Smooth muscle cell (in vitro differentiated cells): ENCODE results near the gene RBM33. TPM values are rescaled to one million over a fixed set of nuclear protein-coding genes. Genes with fewer than 3 reads are reported as not detected.

ENCODE experiments used
- DNase-seq: peaks from one replicate; lab custom pipeline; 2025; ENCODE audit not compliant: unreplicated experiment; lab: John Stamatoyannopoulos, UW
- H2AFZ ChIP-seq: fragments of 200-600 bp; sonication (generic); 2 replicates; pipeline ENCODE4 v1.6.0; 2016; ENCODE audit warnings: antibody characterized with exemption, low read depth, mild to moderate bottlenecking
- H3F3A ChIP-seq: fragments of 200-600 bp; sonication (generic); 2 replicates; pipeline ENCODE4 v1.6.0; 2017; ENCODE audit warnings: antibody characterized with exemption, low read depth
- H3K27ac ChIP-seq: fragments of 200-600 bp; sonication (generic); 2 replicates; pipeline ENCODE4 v1.5.1; 2016; ENCODE audit warnings: low read depth, mild to moderate bottlenecking
- H3K27me3 ChIP-seq: fragments of 200-600 bp; sonication (generic); 2 replicates; pipeline ENCODE4 v1.6.1; 2016; ENCODE audit warnings: low read depth, mild to moderate bottlenecking
- H3K36me3 ChIP-seq: fragments of 200-600 bp; sonication (generic); 2 replicates; pipeline ENCODE4 v1.5.1; 2016; ENCODE audit warnings: low read depth
- H3K4me1 ChIP-seq: fragments of 200-600 bp; sonication (generic); 2 replicates; pipeline ENCODE4 v1.5.1; 2016; ENCODE audit warnings: low read depth
- H3K4me2 ChIP-seq: fragments of 200-600 bp; sonication (generic); 2 replicates; pipeline ENCODE4 v1.6.0; 2016; ENCODE audit warnings: mild to moderate bottlenecking
- H3K4me3 ChIP-seq: fragments of 200-600 bp; sonication (generic); 2 replicates; pipeline ENCODE4 v1.5.1; 2016; ENCODE audit warnings: mild to moderate bottlenecking
- H3K79me2 ChIP-seq: fragments of 200-600 bp; sonication (generic); 2 replicates; pipeline ENCODE4 v1.6.0; 2016; ENCODE audit warnings: low read depth, mild to moderate bottlenecking
- H3K9ac ChIP-seq: fragments of 200-600 bp; sonication (generic); 2 replicates; pipeline ENCODE4 v1.6.0; 2016; ENCODE audit warnings: low read depth
- H3K9me3 ChIP-seq: fragments of 200-600 bp; sonication (generic); replicated peaks from 2 replicates; pipeline ENCODE4 v1.5.1; 2016; ENCODE audit warnings: low read depth
- H4K20me1 ChIP-seq: fragments of 200-600 bp; sonication (generic); 2 replicates; pipeline ENCODE4 v1.6.0; 2016; ENCODE audit warnings: low read depth
- CTCF ChIP-seq: fragments of 200-600 bp; sonication (generic); IDR thresholded peaks from 2 replicates; pipeline ENCODE4 v1.5.1; 2017; ENCODE audit warnings: borderline replicate concordance, mild to moderate bottlenecking, antibody characterized with exemption; ENCODE audit not compliant: insufficient read depth, poor library complexity, severe bottlenecking
- WGBS: methylation state at CpG from one replicate; pipeline ENCODE4 v1.1.7; 2016; ENCODE audit warnings: low lambda C conversion rate; 5-methylcytosine and 5-hydroxymethylcytosine counted together
- polyA plus RNA-seq: library from polyadenylated mRNA; unstranded; fragments of >200 nt; fragmentation: Nextera tagmentation; extraction: Ambion mirVana; gene quantifications from 2 replicates; pipeline ENCODE4 v1.2.1, GENCODE V29; 2016
- total RNA-seq: library from RNA; depleted of rRNA; stranded (reverse); fragments of >200 nt; gene quantifications from 2 replicates; pipeline ENCODE4 v1.2.3, GENCODE V29; 2014

Gene RBM33
- total and polyA plus RNA-seq, 2 experiments from 2014 or later: 22.5 to 25.3 TPM

DNA sequence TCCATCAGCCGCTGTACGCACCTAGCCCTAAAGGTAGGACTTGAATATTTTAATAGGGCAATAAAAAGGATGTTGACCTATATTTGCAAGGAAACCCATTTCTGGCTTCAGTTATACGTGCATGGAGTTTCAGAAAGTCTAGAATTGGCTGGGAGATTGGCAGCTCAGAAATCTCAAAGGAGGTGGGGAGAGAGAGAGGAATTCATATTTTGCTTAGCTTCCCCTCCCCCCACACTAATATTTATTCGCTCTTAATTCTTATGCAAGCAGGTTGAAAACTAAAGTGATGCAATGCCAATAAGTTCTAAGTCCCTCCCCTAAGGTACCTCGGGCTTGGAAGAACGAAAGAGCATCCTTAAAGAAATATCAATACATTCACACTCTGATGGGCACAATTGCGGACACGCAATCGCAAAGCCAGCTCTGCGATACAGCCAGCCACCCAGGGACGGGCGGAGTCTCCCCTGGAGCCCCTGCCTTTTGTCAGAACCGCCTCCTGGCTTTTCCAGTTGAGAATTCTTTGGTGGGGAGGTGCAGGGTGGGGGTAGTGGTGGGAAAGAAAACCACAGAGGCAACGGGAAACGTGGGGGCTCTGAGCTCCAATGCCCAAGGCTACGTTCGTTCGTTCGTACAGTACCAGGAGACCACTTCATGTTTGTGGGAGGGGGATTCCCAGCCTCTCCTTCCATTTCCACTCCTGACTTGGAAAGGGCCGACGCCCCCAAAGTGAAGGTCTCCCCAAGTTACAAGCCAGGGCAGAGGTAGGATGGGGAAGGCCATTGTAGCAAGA is 166.5 kb downstream of the RBM33 start:
- Histone ChIP-seq H3F3A (no peaks in the 10 kb centered on the region), H2AFZ (no peak overlapping the region), H3K9ac (no peak overlapping the region), H3K27ac (no peak overlapping the region), H3K79me2 (no peaks in the 10 kb centered on the region), H3K4me2 (peak overlapping the region; percentile 88), H3K36me3 (no peaks in the 10 kb centered on the region), H3K4me3 (peak overlapping the region; percentile 58), H3K4me1 (peaks cover 35% of the 10 kb centered on the region), H4K20me1 (no peaks in the 10 kb centered on the region), H3K27me3 (peaks cover 96% of the 10 kb centered on the region), H3K9me3 (no peaks in the 10 kb centered on the region)
- no peak for DNase-seq
- TF ChIP-seq CTCF: no peak
- WGBS: 11% methylated on average over 21 of the region's 21 CpGs

GRCh38 chr7:155811560-155811894 is 167.1 kb downstream of the RBM33 start:
- H3K4me2 ChIP-seq: peak overlapping the region; percentile 88
- peak overlapping the region; percentile 58 for H3K4me3 ChIP-seq
- no peak for DNase-seq
- H3K79me2 ChIP-seq: no peaks in the 10 kb centered on the region
- no peaks in the 10 kb centered on the region for H4K20me1 ChIP-seq
- H3K9ac ChIP-seq: no peak overlapping the region
- H2AFZ ChIP-seq: no peak overlapping the region
- H3K4me1 ChIP-seq: peaks cover 34% of the 10 kb centered on the region
- H3K9me3 ChIP-seq: no peaks in the 10 kb centered on the region
- no peaks in the 10 kb centered on the region for H3F3A ChIP-seq
- H3K27ac ChIP-seq: no peak overlapping the region
- no peaks in the 10 kb centered on the region for H3K36me3 ChIP-seq
- 5% methylated on average over 13 of the region's 13 CpGs for WGBS
- TF ChIP-seq CTCF: no peak
- peaks cover 95% of the 10 kb centered on the region for H3K27me3 ChIP-seq

- H3K36me3 ChIP-seq: no peaks in the 10 kb centered on the region
- H3K9me3 ChIP-seq: no peaks in the 10 kb centered on the region
- 7% methylated on average over 51 of the region's 53 CpGs for WGBS
- no peaks in the 10 kb centered on the region for H4K20me1 ChIP-seq
- H3K4me1 ChIP-seq: peaks cover 34% of the 10 kb centered on the region
- no peaks in the 10 kb centered on the region for H3F3A ChIP-seq
- H3K27ac ChIP-seq: no peak within 1 kb of the TSS
- peaks cover 90% of the 10 kb centered on the region for H3K27me3 ChIP-seq
- H3K79me2 ChIP-seq: no peaks in the 10 kb centered on the region
- H2AFZ ChIP-seq: no peak within 1 kb of the TSS
- peak within 1 kb of the TSS; percentile 58 for H3K4me3 ChIP-seq
- H3K4me2 ChIP-seq: peak within 1 kb of the TSS; percentile 88
- DNase-seq: no peak
- no peak for TF ChIP-seq CTCF
- H3K9ac ChIP-seq: no peak within 1 kb of the TSS
Observed at GRCh38 chr7:155811895-155812761, 167.7 kb downstream of the RBM33 start, which contains the start of gene SHH. TSS of gene SHH (minus strand) at chr7:155812463. CDS start at chr7:155812122, 341 bp downstream.
